Gastroesophageal sphincter (tissue), 3 donors: Measurements from ENCODE around the gene ESD.

Experiments used
- EP300 ChIP-seq: sonication (generic); formaldehyde crosslinking; IDR thresholded peaks from one replicate; pipeline ENCODE4 v1.6.1; 2017; ENCODE audit warnings: antibody characterized with exemption, mild to moderate bottlenecking
- POLR2AphosphoS5 ChIP-seq: sonication (generic); formaldehyde crosslinking; IDR thresholded peaks from one replicate; pipeline ENCODE4 v1.6.1; 2017; ENCODE audit warnings: antibody characterized with exemption
- TF ChIP-seq, protein P1 (sequence below), 4 experiments: fragments of 200-600 bp in 2 of 4; fragments of 450-650 bp in 2 of 4; sonication (generic) in 1 of 4; IDR thresholded peaks; one replicate each; pipeline ENCODE4 v1.5.1; 2017 to 2019; ENCODE audit warnings: antibody characterized with exemption in 4 of 4, mild to moderate bottlenecking in 2 of 4, moderate library complexity in 2 of 4

DNA sequence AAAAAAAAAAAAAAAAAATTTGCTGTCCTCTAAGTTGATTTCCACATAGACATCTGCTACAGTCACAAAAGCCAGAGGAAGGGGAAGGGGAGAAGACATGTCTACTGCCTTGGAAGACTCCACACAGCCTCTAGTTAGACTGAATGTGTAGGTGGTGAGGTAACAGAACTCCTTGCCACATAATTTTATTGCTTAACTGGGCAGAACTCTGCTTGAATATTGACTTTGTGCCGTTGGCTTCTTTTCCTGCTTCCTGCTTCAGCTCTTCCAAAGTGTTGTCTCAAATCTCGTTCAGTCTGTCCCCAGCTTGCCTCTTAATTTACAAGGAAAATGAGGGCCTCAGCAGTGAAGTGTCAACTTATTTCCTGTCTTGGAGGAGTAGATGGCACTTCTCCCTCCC is 37.1 kb downstream of the ESD start:
- TF ChIP-seq, protein P1, sequence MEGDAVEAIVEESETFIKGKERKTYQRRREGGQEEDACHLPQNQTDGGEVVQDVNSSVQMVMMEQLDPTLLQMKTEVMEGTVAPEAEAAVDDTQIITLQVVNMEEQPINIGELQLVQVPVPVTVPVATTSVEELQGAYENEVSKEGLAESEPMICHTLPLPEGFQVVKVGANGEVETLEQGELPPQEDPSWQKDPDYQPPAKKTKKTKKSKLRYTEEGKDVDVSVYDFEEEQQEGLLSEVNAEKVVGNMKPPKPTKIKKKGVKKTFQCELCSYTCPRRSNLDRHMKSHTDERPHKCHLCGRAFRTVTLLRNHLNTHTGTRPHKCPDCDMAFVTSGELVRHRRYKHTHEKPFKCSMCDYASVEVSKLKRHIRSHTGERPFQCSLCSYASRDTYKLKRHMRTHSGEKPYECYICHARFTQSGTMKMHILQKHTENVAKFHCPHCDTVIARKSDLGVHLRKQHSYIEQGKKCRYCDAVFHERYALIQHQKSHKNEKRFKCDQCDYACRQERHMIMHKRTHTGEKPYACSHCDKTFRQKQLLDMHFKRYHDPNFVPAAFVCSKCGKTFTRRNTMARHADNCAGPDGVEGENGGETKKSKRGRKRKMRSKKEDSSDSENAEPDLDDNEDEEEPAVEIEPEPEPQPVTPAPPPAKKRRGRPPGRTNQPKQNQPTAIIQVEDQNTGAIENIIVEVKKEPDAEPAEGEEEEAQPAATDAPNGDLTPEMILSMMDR (IDR thresholded peaks at IDR 0.05): no peak
- TF ChIP-seq EP300: no peak
- TF ChIP-seq POLR2AphosphoS5: no peak
